GM19463 (cell line): ENCODE measurements around the gene RPL13A.

Experiments
- ATAC-seq: cut with Tn5 transposase; IDR thresholded peaks from one replicate; pipeline ENCODE4 v1.9.1; 2021; ENCODE audit warnings: mild to moderate bottlenecking, moderate library complexity; ENCODE audit not compliant: unreplicated experiment

The RPL13A gene

DNA sequence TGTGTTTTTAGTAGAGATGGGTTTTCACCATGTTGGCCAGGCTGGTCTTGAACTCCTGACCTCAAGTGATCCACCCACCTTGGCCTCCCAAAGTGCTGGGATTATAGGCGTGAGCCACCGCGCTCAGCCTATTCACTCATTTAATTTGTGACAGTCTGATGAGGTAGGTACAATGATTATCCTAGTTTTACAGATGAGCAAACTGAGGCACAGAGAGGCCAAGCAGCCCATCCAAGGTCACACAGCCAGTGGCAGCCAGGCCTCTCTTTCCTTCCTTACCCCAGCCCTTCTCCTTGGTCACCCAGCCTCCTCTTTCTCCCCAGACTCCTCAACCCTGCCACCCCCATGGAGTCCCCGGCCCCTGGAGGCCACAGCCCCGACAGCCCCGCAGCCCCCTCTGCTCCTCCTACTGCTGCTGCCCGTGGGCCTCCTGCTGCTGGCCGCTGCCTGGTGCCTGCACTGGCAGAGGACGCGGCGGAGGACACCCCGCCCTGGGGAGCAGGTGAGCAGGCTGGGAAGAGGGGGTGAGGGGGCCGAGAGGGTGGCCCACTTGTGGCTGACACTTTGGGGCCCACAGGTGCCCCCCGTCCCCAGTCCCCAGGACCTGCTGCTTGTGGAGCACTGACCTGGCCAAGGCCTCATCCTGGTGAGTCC lies 7.3 kb upstream of the RPL13A start:
- no peak for ATAC-seq

DNA sequence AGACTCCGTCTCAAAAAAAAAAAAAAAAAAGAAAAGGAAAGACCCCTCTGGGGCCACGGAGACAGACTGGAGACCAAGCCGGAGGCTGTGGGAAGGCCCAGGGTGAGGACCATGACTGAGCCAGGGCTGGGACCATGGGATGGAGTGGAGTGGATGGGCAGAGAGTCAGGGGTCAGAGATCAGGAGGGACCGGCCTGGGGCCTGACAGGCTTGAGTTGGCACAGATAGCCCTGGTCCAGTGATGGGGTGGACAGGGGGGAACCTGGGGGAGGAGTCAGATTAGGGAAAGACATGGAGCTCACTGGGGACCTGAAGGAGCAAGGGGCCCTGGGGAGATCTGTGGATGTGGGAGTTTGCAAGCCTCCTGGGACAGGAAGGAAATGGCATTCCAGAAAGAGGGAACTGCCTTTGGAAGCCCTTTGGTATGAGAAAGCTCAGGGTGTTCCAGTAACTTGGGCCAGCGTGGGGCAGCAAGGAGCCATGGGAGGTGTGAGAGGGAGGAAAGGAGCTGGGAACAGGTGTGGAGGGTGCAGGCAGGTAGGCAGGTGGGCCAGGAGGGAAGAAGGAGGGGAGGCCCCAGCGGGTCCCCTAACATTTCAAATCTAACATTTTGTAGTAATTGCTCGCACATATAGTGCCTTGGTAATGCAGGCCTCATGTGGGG lies 6.3 kb upstream of the RPL13A start:
- no peak for ATAC-seq

DNA sequence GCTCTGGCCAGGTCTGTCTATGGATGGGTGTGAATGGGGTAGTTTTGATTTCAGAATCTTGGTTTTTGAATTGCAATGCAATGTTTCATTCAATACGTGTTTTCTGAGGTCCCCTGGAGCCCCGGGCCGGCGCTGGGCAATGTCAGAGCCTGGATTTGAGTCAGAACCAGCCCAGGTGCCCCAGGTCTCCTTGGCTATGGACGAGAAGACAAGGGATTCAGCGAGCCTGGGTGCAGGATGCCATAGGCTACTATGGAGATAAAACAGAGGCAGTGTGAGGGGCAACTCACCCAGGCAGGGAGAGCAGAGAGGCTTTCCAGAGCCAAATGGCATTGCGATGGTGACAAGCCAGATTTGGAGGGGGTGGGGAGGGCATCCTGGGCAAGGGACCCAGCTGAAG lies 1.2 kb upstream of the RPL13A start:
- ATAC-seq = no peak

DNA sequence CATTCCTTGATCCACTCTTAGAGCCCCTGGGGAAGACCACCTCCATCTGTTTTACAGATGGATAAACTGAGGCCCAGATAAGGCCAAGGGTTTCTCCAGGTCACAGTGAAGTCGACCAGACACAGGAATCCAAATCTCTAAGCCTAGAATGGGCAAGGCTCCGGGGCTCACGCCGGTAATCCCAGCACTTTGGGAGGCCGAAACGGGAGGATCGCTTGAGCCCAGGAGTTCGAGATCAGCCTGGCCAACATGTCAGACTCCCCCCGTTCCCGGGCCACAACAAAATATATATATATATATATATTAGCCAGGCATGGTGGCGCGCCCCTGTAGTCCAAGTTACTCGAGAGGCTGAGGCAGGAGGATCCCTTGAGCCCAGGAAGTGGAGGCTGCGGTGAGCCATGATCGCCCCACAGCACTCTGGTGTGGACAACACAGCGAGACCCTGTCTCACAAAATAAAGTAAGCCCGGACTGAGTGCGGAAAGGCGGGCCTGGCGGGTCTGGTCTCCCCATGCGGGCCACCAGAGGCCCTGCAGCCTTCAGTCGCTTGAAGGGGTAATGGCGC lies 615 bp upstream of the RPL13A start:
- no peak for ATAC-seq

DNA sequence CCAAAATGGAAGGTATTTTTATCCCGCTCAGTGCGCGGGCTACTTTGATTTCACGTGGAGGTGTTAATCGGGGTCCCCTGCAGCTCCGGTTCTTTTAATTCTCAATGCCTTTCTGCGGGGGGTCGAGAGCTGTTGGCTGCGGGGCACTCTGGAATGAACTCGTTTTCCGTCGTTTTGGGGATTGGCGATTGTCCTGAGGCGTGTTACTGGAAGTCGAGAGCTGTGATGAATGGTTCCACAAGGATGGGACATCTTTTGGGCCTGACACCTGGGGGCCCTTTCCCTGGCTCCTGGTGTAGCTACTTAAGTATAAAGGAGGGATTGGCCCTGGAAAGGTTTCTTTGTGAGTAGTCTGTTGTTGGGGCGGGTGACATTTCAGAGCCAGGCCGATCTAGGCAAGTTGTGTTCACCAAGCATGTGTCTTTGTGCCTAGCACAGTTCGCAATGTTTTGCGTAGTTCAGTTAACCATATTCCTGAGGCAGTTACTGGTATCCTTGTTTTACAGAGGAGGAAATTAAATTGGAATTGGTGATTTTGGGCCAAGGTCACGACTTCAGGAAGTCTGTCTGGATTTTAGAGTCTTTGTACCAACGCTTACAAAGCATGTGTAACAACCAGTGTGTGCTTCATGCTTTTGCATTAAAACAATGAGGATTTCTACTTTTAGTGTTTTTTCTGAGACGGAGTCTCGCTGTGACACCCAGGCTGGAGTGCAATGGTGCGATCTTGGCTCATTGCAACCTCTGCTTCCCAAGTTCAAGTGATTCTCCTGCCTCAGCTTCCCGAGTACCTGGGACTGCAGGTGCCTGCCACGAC lies 846 bp downstream of the RPL13A start:
- ATAC-seq = no peak

DNA sequence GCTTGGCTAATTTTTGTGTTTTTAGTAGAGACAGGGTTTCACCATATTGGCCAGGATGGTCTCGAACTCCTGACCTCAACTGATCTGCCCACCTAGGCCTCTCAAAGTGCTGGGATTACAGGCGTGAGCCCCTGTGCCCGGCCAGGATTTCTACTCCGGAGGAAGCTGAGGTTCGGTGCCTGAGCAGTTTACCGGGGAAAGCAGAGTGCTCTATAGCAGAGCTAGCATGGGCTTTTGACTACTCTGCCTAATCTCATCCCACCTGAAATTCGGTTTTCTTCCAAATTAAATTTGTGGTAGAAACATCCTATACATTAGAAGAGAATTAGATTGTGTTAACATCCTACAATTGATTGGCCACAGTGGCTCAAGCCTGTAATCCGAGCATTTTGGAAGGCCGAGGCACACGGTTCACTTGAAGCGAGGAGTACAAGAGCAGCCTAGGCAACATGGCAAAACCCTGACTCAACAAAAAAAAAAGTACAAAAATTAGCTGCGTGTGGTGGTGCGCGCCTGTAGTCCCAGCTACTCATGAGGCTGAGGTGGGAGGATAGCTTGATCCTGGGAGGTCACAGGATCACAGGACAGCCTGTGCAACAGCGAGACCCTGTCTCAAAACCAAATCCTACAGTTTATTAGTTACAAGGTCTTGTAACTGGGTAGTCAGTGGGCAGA lies 1.6 kb downstream of the RPL13A start:
- no peak for ATAC-seq

DNA sequence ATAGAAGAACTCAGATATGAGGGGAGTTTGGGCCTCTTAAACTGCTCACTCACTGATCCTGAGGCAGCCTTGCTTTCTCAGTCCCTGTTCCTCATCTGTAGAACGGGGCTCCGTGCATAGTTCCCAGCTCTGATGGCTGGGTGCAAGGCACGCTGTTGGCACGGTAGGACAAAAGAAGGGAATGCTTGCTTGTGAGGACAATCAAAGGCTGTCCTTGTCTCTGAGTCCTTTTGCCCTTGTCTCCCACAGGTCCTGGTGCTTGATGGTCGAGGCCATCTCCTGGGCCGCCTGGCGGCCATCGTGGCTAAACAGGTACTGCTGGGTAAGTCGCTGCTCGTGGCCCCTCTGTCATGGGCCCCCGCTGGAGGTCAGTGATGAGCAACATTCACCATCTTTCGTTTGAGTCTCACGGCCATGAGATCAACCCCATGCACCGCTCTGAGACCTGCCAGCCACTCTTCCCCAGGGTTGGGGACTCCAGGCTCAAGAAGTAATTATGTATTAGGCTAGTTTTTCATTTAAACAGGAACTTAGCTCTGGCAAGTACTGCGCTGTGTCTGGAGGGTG lies 2.3 kb downstream of the RPL13A start:
- ATAC-seq = no peak

DNA sequence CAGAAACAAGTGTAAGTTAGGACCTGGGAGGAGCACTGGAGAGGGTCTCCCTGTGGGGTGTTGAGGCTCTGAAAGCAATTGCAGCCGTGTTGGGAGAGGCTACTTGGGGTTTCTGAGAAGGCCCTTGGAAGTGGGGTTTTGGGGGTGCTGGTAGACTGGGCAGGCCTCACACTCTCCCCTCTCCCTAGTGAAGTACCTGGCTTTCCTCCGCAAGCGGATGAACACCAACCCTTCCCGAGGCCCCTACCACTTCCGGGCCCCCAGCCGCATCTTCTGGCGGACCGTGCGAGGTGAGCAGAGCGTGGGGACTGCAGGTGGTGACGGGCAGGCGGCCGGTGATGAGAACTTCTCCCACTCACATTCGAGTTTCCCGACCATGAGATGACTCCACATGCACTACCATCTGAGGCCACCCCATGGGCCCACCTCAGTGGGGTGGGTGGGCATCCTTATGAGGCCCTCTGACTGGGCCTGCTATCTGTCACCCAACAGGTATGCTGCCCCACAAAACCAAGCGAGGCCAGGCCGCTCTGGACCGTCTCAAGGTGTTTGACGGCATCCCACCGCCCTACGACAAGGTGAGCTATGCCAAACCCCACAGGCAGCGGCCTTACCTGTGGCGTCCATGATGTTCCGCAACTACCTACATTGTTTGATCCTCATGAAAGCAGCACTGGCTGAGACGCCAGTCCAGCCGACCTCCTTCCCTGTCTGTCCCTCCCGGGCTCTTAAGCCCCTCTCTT lies 3.0 kb downstream of the RPL13A start:
- ATAC-seq = no peak

DNA sequence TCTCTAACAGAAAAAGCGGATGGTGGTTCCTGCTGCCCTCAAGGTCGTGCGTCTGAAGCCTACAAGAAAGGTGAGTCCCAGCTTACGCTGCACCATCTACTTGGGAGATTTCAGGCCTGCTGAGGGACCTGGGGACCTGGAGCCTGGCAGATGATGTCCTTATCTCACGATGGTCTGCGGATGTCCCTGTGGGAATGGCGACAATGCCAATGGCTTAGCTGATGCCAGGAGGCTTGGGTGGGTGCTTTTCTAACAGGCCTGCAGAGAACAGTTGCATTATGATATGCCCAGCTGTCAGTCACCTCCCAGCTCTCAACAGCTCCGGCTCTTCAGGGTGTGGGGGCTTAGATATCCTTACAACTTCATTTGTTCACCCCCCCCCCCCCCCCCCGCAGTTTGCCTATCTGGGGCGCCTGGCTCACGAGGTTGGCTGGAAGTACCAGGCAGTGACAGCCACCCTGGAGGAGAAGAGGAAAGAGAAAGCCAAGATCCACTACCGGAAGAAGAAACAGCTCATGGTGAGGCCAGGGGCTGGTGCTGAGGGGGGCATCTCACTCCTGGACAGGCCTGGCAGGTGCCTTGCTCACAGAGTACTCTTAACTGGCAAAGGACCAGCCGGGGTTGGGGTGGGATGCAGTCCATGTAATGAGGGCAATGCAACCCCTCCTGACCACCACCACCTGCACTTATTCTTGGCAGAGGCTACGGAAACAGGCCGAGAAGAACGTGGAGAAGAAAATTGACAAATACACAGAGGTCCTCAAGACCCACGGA lies 3.8 kb downstream of the RPL13A start:
- no peak for ATAC-seq

DNA sequence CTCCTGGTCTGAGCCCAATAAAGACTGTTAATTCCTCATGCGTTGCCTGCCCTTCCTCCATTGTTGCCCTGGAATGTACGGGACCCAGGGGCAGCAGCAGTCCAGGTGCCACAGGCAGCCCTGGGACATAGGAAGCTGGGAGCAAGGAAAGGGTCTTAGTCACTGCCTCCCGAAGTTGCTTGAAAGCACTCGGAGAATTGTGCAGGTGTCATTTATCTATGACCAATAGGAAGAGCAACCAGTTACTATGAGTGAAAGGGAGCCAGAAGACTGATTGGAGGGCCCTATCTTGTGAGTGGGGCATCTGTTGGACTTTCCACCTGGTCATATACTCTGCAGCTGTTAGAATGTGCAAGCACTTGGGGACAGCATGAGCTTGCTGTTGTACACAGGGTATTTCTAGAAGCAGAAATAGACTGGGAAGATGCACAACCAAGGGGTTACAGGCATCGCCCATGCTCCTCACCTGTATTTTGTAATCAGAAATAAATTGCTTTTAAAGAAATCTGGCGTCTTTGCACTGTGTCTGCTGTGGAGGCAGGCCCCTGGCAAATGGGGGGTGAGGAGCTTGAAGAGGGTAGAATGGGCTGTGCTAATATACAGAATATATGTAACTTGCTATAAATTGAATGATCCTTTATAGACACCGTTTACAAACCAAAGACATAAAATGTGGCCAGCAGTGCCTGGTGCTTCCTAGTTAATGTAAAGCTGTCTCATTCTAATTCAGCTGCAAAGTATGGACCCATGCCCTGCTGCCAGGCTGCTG lies 4.6 kb downstream of the RPL13A start:
- no peak for ATAC-seq

DNA sequence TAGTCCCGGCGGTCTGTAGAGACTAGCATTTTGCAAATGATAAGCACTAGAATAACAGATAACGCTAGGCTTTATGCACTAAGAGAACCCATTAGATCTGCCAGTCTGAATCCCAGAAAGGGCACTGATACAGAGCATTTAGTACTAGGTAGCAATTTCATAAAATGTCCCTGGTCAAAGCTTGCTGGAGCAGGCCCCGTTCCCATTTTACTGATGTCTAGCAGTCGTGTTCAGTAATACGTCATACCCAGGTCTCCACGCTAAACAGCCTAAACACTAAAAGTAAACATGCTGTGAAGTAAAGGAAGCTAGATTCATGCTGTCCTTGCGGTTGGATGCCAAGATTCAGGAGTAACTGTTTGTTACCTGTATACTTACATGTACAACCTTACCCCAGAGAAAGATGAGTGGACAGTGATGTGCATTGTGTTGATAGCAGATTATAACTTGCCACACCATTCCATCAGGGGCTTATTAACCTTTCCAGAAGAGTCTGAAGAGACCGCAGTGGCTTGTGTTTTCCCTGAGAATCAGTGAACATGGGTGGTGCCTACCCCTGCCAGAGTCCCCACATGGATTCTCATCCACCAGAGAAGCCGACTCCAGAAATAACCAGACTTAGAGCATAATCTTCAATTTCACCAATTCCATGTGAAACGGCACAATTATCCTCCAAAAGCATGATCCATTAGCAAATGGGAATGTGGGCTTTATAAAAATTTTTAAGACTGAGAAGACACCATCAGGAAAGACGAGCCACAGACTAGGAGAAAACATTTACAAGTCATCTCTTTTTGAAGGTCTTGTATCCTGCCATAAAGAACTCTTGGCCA lies 5.4 kb downstream of the RPL13A start:
- ATAC-seq = no peak

DNA sequence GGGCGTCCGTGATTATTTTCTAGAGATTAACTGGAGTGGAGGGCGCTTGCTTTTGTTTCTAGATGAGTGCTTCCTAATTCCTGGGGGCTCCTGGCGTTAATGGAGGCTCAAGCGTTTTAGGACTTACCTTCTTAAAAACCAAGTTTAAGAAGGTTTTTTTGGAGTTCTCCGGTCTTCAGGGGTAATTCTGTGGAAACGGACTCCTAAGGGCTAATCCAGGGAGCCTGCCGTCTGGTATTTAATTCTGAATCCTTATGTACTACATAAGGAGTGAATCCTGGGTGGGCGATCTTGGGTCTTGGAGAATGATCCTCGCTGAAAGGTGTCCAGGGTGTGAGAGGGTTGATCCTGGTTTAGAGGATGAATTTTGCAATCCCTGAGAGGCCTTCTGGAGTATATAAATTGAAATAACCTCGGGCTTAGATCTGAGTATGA lies 9.2 kb downstream of the RPL13A start:
- no peak for ATAC-seq

DNA sequence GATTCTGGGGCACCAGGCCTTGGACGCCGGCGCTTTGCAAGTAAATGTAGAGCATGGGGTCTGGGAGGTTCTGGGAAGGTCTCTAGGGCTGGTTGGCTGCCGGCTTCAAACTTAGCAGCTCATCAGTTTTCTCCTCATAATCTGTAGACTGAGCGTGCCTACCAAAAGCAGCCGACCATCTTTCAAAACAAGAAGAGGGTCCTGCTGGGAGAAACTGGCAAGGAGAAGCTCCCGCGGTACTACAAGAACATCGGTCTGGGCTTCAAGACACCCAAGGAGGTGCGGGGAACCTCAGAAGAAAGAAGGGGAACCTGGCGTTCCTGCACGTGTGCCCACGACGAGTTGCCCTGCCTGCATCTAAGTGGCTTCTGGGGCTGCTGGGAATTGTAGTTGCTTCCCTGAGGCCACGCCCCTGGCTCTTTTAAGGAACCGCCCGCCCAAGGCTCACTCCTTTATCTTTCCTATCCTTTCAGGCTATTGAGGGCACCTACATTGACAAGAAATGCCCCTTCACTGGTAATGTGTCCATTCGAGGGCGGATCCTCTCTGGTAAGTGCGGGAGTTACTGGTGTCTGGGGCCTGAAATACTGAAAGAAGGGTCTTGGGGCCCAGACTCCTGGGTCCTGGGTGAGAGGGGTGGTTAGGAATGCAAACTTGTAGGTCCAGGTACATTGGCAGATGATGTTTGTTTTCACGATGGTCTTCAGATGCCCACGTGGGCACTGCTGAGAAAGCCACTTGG lies 9.8 kb downstream of the RPL13A start:
- ATAC-seq = no peak

DNA sequence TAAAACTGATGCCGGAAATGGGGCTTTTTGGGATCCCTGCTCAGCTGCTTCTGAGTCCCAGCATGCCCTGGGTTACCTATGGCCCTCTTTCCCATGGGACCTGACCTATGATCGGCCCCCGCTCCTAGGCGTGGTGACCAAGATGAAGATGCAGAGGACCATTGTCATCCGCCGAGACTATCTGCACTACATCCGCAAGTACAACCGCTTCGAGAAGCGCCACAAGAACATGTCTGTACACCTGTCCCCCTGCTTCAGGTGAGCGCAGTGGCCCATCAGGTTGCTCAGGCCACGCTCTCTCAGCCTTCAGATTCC lies 10.3 kb downstream of the RPL13A start:
- no peak for ATAC-seq

DNA sequence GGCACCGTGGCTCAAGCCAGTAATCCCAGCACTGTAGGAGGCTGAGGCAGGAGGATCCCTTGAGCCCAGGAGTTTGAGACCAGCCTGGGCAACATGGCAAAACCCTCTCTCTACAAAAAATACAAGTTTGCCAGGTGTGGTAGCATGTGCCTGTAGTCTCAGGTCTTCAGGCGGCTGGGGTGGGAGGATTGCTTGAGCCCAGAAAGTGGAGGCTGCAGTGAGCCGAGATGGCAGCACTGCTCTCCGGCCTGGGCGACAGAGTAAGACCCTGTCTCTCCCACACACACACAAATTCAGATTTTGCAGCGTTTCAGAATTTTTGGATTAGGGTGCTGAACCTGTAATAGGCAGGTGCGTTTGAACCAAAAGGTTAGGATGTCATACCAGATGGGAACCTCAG lies 11.1 kb downstream of the RPL13A start:
- ATAC-seq = no peak

DNA sequence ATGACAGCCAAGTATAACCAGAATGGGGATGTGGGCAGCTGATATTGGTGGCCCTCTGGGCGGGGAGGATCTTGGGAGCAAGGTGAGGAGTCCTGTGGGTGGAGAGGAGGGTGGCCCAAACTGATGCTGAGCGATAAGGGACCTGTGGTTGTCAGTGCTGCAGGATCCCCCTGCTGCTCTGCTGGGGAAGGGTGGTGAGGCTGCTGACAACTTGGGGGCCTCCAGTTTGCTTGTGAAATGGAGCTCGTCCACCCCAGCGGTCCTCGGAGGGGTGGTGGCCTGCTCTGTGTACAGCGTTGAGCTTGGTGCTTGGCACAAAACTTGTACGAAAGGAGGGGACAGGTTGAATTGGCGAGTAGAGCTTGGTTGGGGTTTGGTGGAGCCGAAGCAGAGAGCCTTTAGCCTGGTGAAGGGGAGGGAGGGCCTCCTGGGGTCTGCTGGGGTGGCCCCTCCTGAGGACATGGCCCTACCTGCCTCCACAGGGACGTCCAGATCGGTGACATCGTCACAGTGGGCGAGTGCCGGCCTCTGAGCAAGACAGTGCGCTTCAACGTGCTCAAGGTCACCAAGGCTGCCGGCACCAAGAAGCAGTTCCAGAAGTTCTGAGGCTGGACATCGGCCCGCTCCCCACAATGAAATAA lies 11.7 kb downstream of the RPL13A start:
- ATAC-seq = no peak
